ENCODE measurements around the gene KCNA1. TPM values are rescaled to one million over a fixed set of nuclear protein-coding genes. Genes with fewer than 3 reads are reported as not detected.

The KCNA1 gene
- total and polyA plus RNA-seq, 12 donors, result 0.22 TPM; not detected in 11

GRCh38 chr12:4956054-4956453 lies 46.3 kb downstream of the KCNA1 start:
- intact Hi-C loops (cut with DNase I), result no loop called here
- no peaks in the 10 kb centered on the region for H3K36me3 ChIP-seq
- ATAC-seq (no peak), DNase-seq (no peak)
- no peak overlapping the region for H3K27ac ChIP-seq
- 35 to 37% methylated on average over 2 of the region's 2 CpGs for WGBS, 2 donors
- peaks cover 0 to 6% (median 0%) of the 10 kb centered on the region in 9 donors for H3K4me1 ChIP-seq
- peaks cover 0 to 53% (median 40%) of the 10 kb centered on the region in 7 donors for H3K27me3 ChIP-seq
- H3K4me3 ChIP-seq, result no peak overlapping the region
- H3K9me3 ChIP-seq, result no peaks in the 10 kb centered on the region
- TF ChIP-seq CTCF (IDR thresholded peaks at IDR 0.05), result no peak

GRCh38 chr12:4956968-4957367 lies 47.3 kb downstream of the KCNA1 start:
- Histone ChIP-seq H3K27ac (no peak overlapping the region), H3K36me3 (no peaks in the 10 kb centered on the region), H3K4me1 (peaks cover 0 to 6% (median 0%) of the 10 kb centered on the region in 9 donors), H3K27me3 (peaks cover 0 to 46% (median 30%) of the 10 kb centered on the region in 7 donors), H3K4me3 (no peak overlapping the region), H3K9me3 (no peaks in the 10 kb centered on the region)
- WGBS, 2 donors, result 87 to 91% methylated on average over 11 of the region's 11 CpGs
- intact Hi-C loops (cut with DNase I), result no loop called here
- no peak for ATAC-seq
- TF ChIP-seq CTCF (IDR thresholded peaks at IDR 0.05), result no peak
- no peak for DNase-seq

- no peak for TF ChIP-seq CTCF (IDR thresholded peaks at IDR 0.05)
- Histone ChIP-seq H3K27me3 (peaks cover 0 to 46% (median 32%) of the 10 kb centered on the region in 7 donors), H3K4me1 (peaks cover 0 to 6% (median 0%) of the 10 kb centered on the region in 9 donors), H3K27ac (no peak overlapping the region), H3K36me3 (no peaks in the 10 kb centered on the region), H3K4me3 (no peak overlapping the region), H3K9me3 (no peaks in the 10 kb centered on the region)
- intact Hi-C loops (cut with DNase I), result no loop called here
- ATAC-seq (no peak), DNase-seq (no peak)
- WGBS, 2 donors, result 62 to 74% methylated on average over 5 of the region's 5 CpGs
These were observed 48.1 kb downstream of the KCNA1 start for GRCh38 chr12:4957761-4958160.

- Histone ChIP-seq H3K27ac (no peak overlapping the region), H3K4me3 (no peak overlapping the region), H3K27me3 (peaks cover 0 to 44% (median 29%) of the 10 kb centered on the region in 7 donors), H3K9me3 (no peaks in the 10 kb centered on the region), H3K4me1 (peaks cover 0 to 6% (median 0%) of the 10 kb centered on the region in 9 donors), H3K36me3 (no peaks in the 10 kb centered on the region)
- intact Hi-C loops (cut with DNase I), result no loop called here
- DNase-seq (no peak), ATAC-seq (no peak)
- no peak for TF ChIP-seq CTCF (IDR thresholded peaks at IDR 0.05)
- WGBS, 2 donors, result 77 to 84% methylated on average over 6 of the region's 6 CpGs
These were observed 49.1 kb downstream of the KCNA1 start for GRCh38 chr12:4958697-4959375.
